Ramos (cell line): Measurements from ENCODE around the gene GOLGA6D.
"Not testable (repeated sequence)": the region's sequence is repeated elsewhere in the genome, so short reads cannot be mapped to it uniquely, and the experiment has no call there.

Experiments used
- in situ Hi-C: fragments of 300-500 bp; cut with MboI; formaldehyde crosslinking; loops from one replicate; pipeline ENCODE4 v1.14.3; 2022; ENCODE audit warnings: low sequenced_read_pairs; ENCODE audit not compliant: unreplicated experiment

GOLGA6D gene, protein sequence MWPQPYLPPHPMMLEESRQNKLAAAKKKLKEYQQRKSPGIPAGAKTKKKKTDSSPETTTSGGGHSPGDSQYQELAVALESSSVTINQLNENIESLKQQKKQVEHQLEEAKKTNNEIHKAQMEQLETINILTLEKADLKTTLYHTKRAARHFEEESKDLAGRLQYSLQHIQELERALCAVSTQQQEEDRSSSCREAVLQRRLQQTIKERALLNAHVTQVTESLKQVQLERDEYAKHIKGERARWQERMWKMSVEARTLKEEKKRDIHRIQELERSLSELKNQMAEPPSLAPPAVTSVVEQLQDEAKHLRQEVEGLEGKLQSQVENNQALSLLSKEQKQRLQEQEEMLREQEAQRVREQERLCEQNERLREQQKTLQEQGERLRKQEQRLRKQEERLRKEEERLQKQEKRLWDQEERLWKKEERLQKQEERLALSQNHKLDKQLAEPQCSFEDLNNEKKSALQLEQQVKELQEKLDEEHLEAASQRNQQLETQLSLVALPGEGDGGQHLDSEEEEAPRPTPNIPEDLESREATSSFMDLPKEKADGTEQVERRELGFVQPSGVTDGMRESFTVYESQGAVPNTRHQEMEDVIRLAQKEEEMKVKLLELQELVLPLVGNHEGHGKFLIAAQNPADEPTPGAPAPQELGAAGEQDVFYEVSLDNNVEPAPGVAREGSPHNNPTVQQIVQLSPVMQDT

DNA sequence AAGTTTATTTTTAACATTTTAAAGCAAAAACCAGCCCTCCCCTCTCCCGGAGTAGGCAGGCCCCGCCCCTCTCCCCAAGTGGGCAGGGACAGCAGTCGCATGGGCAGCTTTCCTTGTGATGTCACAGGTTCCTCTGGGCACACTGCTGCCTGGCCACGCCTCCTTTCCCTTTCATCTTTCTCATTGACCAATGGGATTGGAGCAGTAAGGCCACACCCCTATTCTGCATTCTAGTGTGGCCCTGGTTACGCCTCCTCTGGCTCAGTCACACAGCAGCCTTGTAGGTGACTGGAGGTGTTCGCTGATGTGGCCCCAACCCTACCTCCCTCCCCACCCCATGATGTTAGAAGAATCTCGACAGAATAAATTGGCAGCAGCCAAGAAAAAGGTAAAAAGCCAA is at the start of gene GOLGA6D:
Gene GOLGA6D (plus strand): TSS at position 264 of the 400 bp plus-strand sequence. CDS start 41 bp downstream, at position 305.
- in situ Hi-C loops: not testable (repeated sequence)

GRCh38 chr15:75233504-75234190 is 49.0 kb upstream of the GOLGA6D start:
- in situ Hi-C loops: no loop called here

DNA sequence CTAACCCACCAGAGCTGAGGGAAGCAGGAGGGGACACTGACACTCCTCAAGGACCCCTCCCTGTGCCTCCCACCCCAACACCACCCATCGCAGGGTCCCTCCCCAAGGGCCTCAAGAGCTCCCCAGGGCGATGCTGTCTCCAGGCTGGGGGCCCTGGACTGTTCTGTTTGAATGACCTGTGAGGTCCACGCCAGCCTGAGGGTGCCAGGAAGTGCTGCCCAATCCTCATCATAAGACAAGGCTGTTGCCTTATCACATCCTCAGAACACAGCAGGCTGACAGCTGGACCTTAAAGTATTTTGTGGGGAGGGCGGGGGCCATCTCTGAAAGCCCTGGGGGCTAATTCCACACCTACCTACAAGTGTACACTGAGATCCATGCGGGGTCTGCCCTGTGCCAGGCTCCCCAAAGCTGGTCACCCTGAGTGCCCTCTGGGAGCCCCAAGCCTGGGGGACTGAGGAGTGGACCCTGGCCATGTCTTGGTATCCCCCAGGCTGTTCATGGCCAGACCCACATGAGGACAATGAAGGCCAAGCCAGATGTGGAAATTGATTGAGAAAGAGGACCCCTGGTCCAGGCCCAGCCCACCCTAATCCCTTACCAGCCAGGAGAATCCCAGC is 48.3 kb upstream of the GOLGA6D start:
- in situ Hi-C loops: no loop called here

DNA sequence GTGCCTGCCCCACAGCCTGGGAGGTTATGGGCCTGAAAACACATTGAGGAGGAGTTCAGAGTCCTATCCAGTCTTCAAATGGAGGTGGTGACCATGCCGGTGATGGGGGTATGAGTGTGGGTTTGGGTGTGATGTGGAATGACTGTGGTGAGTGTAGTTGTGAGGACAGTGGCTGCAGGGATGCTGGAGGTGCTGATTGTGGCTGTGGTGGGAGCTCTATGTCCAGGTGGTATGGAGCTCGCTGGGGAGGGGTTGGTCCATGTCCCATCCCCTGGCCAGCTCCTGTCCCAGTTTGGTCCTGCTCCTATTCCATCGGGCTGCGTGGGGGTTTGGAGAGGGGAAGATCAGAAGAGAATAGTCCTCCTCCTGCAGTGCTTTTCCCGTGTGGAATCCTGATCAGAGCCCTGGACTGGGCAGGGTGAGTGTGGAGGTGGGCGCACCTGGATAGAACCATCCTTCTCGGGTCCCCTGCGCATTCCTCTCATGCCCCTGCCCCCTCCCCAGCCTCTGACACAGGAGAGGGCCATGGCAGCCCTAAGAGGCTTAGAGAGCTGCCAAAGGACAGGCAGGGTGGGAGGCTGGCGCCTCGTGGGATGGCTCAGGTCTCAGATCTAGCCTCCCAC is 47.5 kb upstream of the GOLGA6D start:
- in situ Hi-C loops: no loop called here

GRCh38 chr15:75235760-75236729 is 46.6 kb upstream of the GOLGA6D start:
- in situ Hi-C loops: no loop called here

- in situ Hi-C loops: no loop called here
Measured at GRCh38 chr15:75237316-75237982, 45.2 kb upstream of the GOLGA6D start.

DNA sequence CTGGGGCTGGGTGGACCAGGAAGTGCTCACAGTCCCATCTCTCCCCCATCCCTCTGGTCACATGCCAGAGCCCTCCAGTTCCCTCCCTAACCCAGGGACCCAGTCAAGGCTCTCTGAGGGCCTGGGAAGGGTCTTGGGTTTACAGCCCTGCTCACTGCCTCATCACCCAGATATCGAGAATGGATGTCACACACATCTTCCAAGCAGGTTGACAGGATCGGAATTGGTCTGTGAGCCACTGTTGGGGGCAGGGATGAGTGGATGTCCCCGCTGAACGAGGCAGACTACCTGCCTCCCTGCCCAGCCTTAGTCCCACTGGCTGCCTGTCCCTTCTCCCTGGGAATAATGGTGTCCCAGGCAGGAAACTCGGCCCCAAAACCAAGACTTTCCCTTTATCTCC is 44.5 kb upstream of the GOLGA6D start:
- in situ Hi-C loops: no loop called here

DNA sequence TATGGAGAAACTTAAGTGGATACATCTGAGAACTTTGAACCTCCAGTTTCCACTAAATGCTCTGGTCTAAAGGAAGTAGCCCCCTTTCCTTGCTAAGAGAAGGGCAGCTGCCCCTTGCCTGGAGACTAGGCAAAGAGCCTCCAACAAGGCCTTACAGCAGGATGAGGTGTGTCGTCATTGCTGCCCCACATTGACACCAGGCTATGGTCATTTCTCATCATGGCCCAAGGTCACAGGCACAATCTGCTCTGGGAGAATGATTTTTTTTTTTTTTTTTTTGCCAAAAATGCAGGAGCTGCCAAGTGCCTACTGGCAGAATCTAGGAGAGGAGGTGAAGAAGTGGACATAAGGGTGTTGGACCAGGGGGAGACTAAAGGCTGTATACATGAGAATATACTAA is 36.9 kb upstream of the GOLGA6D start:
- in situ Hi-C loops: not testable (repeated sequence)

DNA sequence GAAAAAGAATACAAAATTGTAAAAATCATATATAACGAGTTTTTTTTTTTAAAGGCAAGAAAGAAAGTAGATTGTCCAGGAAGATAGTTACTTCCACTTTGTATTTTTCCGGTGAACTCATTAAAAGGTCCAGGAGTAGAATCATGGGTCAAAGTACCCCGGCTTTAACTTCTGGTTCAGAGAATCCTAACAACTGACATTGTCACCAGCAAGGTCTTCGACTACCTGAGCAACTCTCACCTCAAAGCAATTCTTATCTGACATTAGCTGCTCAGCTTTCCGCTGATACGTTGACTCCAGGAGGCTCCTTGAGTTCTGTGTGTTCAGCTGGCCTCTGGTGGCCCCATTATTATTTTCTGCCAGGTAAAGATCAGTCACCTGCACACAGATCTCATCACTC is 33.6 kb upstream of the GOLGA6D start:
- in situ Hi-C loops: not testable (repeated sequence)

- in situ Hi-C loops: no loop called here
Measured at GRCh38 chr15:75249726-75250125, 32.9 kb upstream of the GOLGA6D start.

- in situ Hi-C loops: not testable (repeated sequence)
Measured at GRCh38 chr15:75251343-75251742, 31.3 kb upstream of the GOLGA6D start.

DNA sequence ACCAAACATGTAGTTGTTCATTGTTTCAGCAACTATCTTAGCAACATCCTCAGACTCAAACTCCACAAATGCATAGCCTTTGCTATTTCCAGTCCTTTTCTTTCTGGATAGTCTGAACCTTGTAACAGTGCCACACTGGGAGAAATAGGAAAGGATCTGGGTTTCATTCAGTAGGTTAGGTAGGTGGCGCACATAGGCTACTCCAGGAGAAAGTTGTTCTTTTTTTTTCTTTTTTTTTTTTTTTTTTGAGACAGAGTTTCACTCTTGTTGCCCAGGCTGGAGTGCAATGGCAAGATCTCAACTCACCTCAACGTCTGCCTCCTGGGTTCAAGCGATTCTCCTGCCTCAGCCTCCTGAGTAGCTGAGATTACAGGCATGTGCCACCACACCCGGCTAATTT is 30.4 kb upstream of the GOLGA6D start:
- in situ Hi-C loops: not testable (repeated sequence)

- in situ Hi-C loops: not testable (repeated sequence)
Measured at GRCh38 chr15:75258034-75258433, 24.6 kb upstream of the GOLGA6D start, which contains the start of gene GOLGA6C. GOLGA6C (plus strand) TSS chr15:75258334; CDS start chr15:75258599, 265 bp downstream.

DNA sequence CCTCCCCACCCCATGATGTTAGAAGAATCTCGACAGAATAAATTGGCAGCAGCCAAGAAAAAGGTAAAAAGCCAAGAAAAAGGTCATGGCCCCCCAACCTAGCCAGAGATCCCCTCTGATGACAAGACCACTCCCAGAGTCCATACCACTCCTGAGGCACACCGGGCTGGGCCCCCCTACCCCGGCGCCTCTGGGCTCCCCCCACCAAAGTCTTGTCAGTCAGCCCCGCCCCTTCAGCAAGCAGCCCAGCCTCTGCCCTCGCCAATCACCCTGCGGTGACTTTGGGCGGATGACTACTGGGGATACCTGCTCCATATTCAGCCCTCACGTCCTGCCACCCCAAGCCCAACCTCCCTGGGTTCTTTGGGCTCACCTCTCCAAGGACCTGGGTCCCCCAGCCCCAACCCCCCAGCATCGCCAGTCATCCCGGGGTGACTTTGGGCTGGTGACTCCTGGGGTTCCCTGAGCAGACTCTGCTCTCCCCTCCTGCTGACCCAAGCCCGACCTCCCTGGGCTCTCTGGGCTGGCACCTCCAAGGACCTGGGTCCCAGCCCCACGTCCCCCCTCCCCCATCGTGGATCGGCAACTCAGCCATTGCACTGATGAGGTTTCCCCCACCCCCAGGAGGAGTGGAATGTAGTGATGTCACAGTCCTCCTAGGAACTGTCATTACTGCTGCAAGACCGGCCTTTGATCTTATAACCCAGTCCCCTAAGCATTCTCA is 23.9 kb upstream of the GOLGA6D start:
- in situ Hi-C loops: not testable (repeated sequence)

- in situ Hi-C loops: not testable (repeated sequence)
Measured at GRCh38 chr15:75259873-75260272, 22.8 kb upstream of the GOLGA6D start.

DNA sequence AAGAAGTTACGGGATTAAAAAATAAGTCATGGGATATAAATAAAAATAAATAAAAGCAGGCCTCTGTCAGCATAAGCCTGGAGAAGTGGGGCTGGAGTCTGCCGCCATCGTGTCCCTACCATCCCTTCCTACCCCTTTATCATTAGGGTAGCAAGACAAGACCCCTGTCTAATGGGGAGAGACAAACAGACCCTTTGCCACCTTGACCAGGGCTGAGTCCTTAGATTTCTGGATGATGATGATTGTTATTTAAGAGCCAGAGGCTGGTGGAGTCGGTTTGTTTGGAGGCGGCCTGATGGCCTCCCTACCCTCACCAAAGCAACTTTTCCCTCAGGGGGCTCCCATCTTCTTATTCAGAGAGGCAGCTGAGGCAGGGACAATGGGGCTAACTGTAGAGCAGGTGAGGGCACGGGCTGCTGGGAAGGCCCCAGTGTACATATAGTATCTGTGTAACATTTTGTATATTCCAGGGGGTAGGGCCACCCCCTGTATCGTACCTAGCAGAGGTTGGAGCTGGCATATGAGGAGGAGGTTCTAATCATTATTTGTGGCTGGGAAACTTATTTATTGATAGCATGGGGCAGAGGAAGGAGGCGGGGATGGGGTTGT is 8.8 kb upstream of the GOLGA6D start:
- in situ Hi-C loops: not testable (repeated sequence)

DNA sequence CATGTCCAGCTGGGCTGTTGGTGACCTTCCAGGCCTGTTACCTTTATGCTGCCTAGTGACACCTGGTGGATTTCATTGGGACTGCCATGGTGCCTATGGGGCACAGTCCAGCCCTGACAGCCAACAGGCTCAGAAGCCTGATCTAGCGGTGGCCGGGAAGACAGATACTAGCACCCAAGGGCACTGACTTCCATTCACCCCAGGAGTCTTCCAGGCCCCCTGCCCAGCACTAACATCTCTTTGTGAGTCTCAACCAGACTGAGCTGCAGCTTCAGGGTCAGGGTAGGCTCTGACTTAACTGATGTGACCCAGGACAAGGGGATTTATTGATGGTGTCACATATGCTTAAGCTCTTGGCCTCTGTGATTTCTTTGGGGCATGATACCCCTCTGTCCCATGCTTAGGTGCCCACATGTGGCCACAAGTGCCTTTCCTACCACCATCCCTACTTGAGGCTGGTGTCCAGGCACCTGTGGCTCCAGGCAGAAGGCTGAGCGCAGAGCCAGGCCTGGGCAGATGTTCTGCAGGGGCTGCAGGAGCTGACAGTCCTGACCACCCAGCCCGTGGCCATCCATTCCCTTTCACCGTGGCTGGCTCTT is 8.0 kb upstream of the GOLGA6D start:
- in situ Hi-C loops: not testable (repeated sequence)
